Inferior parietal cortex (tissue), 1 donor: ENCODE data around the gene SEMA3E.
A peak's percentile ranks its signal among the peaks of the same experiment; 100 is the strongest.
"Not testable (repeated sequence)": the region's sequence is repeated elsewhere in the genome, so short reads cannot be mapped to it uniquely, and the experiment has no call there.

Experiments used
- DNase-seq: peaks from one replicate; pipeline ENCODE4 v3.0.0-alpha.2; 2016; ENCODE audit errors: extremely low spot score

The SEMA3E gene

GRCh38 chr7:83452256-83452655, 196.7 kb downstream of the SEMA3E start:
- DNase-seq = no peak

GRCh38 chr7:83451501-83452045, 197.4 kb downstream of the SEMA3E start:
- no peak for DNase-seq

- DNase-seq = no peak
These were observed 199.2 kb downstream of the SEMA3E start for GRCh38 chr7:83449781-83450180.

- DNase-seq = no peak
These were observed 201.3 kb downstream of the SEMA3E start for GRCh38 chr7:83447681-83448080.

GRCh38 chr7:83446102-83446669, 202.8 kb downstream of the SEMA3E start:
- DNase-seq = no peak

GRCh38 chr7:83442911-83443310, 206.0 kb downstream of the SEMA3E start:
- DNase-seq = no peak

GRCh38 chr7:83439026-83439425, 209.9 kb downstream of the SEMA3E start:
- DNase-seq = no peak

GRCh38 chr7:83430289-83430688, 218.7 kb downstream of the SEMA3E start:
- DNase-seq = not testable (repeated sequence)

- no peak for DNase-seq
These were observed 219.4 kb downstream of the SEMA3E start for GRCh38 chr7:83429493-83429892.

- DNase-seq = no peak
These were observed 221.1 kb downstream of the SEMA3E start for GRCh38 chr7:83427884-83428283.

GRCh38 chr7:83426325-83426724, 222.6 kb downstream of the SEMA3E start:
- no peak for DNase-seq

- no peak for DNase-seq
These were observed 229.9 kb downstream of the SEMA3E start for GRCh38 chr7:83419013-83419412.

GRCh38 chr7:83415840-83416239, 233.1 kb downstream of the SEMA3E start:
- no peak for DNase-seq

GRCh38 chr7:83414947-83415346, 234.0 kb downstream of the SEMA3E start:
- DNase-seq = no peak

GRCh38 chr7:83413831-83414230, 235.1 kb downstream of the SEMA3E start:
- no peak for DNase-seq

GRCh38 chr7:83413424-83413823, 235.5 kb downstream of the SEMA3E start:
- DNase-seq = no peak

GRCh38 chr7:83410989-83411591, 237.8 kb downstream of the SEMA3E start:
- peak; percentile 68 for DNase-seq

- DNase-seq = no peak
These were observed 254.2 kb downstream of the SEMA3E start for GRCh38 chr7:83394776-83395175.

GRCh38 chr7:83388436-83388835, 260.5 kb downstream of the SEMA3E start:
- DNase-seq = no peak

GRCh38 chr7:83366629-83367028, 282.3 kb downstream of the SEMA3E start:
- DNase-seq = peak; percentile 22

GRCh38 chr7:83365746-83366145, 283.2 kb downstream of the SEMA3E start:
- DNase-seq = no peak

- DNase-seq = no peak
These were observed 285.9 kb downstream of the SEMA3E start for GRCh38 chr7:83362871-83363550.

GRCh38 chr7:83359108-83359507, 289.8 kb downstream of the SEMA3E start:
- DNase-seq = peak; percentile 52
